SK-N-SH (cell line): ENCODE measurements around the gene C5orf63. TPM values are rescaled to one million over a fixed set of nuclear protein-coding genes. Genes with fewer than 3 reads are reported as not detected.

ENCODE experiments used
- CTCF ChIA-PET: fragments of 300-600, 350-600 bp; formaldehyde crosslinking; extraction: SDS; loops from one replicate; lab custom pipeline; 2021; lab: Yijun Ruan, JAX
- POLR2A ChIA-PET: fragments of 350-600 bp; sonication (Branson Sonifier 250); formaldehyde crosslinking; extraction: SDS; loops from one replicate; lab custom pipeline; 2020; ENCODE audit warnings: antibody characterized with exemption, inconsistent platforms; lab: Yijun Ruan, JAX
- DNase-seq: peaks from one replicate; pipeline ENCODE4 v3.0.0; 2012
- H2AFZ ChIP-seq: fragments of 200-600 bp; sonication (generic); 2 replicates; pipeline ENCODE4 v1.8.1; 2016; ENCODE audit warnings: antibody characterized with exemption, mild to moderate bottlenecking, low read depth
- H3F3A ChIP-seq: fragments of 200-600 bp; sonication (generic); replicated peaks from 2 replicates; pipeline ENCODE3; 2016; ENCODE audit warnings: antibody characterized with exemption, mild to moderate bottlenecking; ENCODE audit not compliant: insufficient read depth
- H3K27ac ChIP-seq, 2 experiments: fragments of 200-500 bp in 1 of 2; fragments of 200-600 bp in 1 of 2; sonication (Bioruptor generic) in 1 of 2; sonication (generic), shearing (Covaris generic) in 1 of 2; 2 replicates each; pipeline versions ENCODE4 v1.5.1 to v1.6.1; 2014 to 2016; ENCODE audit warnings: low read depth in 2 of 2, inconsistent platforms in 1 of 2, low read length in 1 of 2, mild to moderate bottlenecking in 1 of 2, mixed read lengths in 1 of 2
- H3K27me3 ChIP-seq: fragments of 200-600 bp; sonication (generic), shearing (Covaris generic); 2 replicates; pipeline ENCODE4 v1.6.1; 2016; ENCODE audit warnings: mixed run types; ENCODE audit not compliant: insufficient read depth
- H3K36me3 ChIP-seq, 2 experiments: fragments of 200-500 bp in 1 of 2; fragments of 200-600 bp in 1 of 2; sonication (Bioruptor generic) in 1 of 2; sonication (generic) in 1 of 2; replicated peaks in 1 of 2; 2 replicates each; pipeline versions ENCODE3 to v1.5.1; 2014 to 2016; ENCODE audit warnings: low read length in 1 of 2, mild to moderate bottlenecking in 1 of 2; ENCODE audit not compliant: insufficient read depth in 2 of 2, control insufficient read depth in 1 of 2
- H3K4me1 ChIP-seq, 2 experiments: fragments of 200-500 bp in 1 of 2; fragments of 200-600 bp in 1 of 2; sonication (Bioruptor generic) in 1 of 2; sonication (generic), shearing (Covaris generic) in 1 of 2; 2 replicates each; pipeline versions ENCODE4 v1.5.1 to v1.6.1; 2014 to 2016; ENCODE audit warnings: low read depth in 1 of 2, low read length in 1 of 2, mixed run types in 1 of 2; ENCODE audit not compliant: insufficient read depth in 2 of 2, control insufficient read depth in 1 of 2
- H3K4me2 ChIP-seq: fragments of 200-600 bp; sonication (generic), shearing (Covaris generic); 2 replicates; pipeline ENCODE4 v1.6.1; 2017; ENCODE audit warnings: mixed run types
- H3K4me3 ChIP-seq, 2 experiments: fragments of 200-500 bp in 1 of 2; fragments of 200-600 bp in 1 of 2; sonication (Bioruptor generic) in 1 of 2; sonication (generic), shearing (Covaris generic) in 1 of 2; 2 replicates each; pipeline versions ENCODE4 v1.5.1 to v1.8.1; 2014 to 2016; ENCODE audit warnings: low read depth in 2 of 2, inconsistent platforms in 1 of 2, low read length in 1 of 2, mild to moderate bottlenecking in 1 of 2, mixed read lengths in 1 of 2, moderate library complexity in 1 of 2
- H3K79me2 ChIP-seq: fragments of 200-600 bp; sonication (generic); 2 replicates; pipeline ENCODE4 v1.8.1; 2017; ENCODE audit warnings: mild to moderate bottlenecking; ENCODE audit not compliant: insufficient read depth
- H3K9ac ChIP-seq: fragments of 200-600 bp; sonication (generic); 2 replicates; pipeline ENCODE4 v1.6.1; 2017; ENCODE audit warnings: mixed run types
- H3K9me2 ChIP-seq: fragments of 200-600 bp; sonication (generic); 2 replicates; pipeline ENCODE4 v1.6.1; 2017; ENCODE audit warnings: mixed run types
- H3K9me3 ChIP-seq: fragments of 200-600 bp; sonication (generic); 2 replicates; pipeline ENCODE4 v1.6.1; 2017; ENCODE audit warnings: mixed run types, mild to moderate bottlenecking, moderate library complexity
- H4K20me1 ChIP-seq: fragments of 200-600 bp; sonication (generic); 2 replicates; pipeline ENCODE4 v1.6.1; 2017; ENCODE audit warnings: mild to moderate bottlenecking, mixed run types; ENCODE audit not compliant: insufficient read depth
- CHD2 ChIP-seq: fragments of 150-350 bp; IDR thresholded peaks from 2 replicates; pipeline ENCODE4 v1.6.1; 2018; ENCODE audit warnings: low read length; ENCODE audit not compliant: partially characterized antibody
- ELF1 ChIP-seq: IDR thresholded peaks from 2 replicates; pipeline ENCODE4 v1.4.0; 2012
- EP300 ChIP-seq, 2 experiments: IDR thresholded peaks; 2 replicates each; pipeline versions ENCODE4 v1.4.0 to v1.6.1; 2012; ENCODE audit warnings: borderline replicate concordance in 1 of 2, low read depth in 1 of 2, low read length in 1 of 2
- FOSL2 ChIP-seq: IDR thresholded peaks from 2 replicates; pipeline ENCODE4 v1.4.0; 2012; ENCODE audit warnings: low read depth, mild to moderate bottlenecking, moderate library complexity, borderline replicate concordance
- JUND ChIP-seq: IDR thresholded peaks from 2 replicates; pipeline ENCODE4 v1.4.0; 2012
- NFIC ChIP-seq: IDR thresholded peaks from 2 replicates; pipeline ENCODE4 v1.4.0; 2012; ENCODE audit warnings: borderline replicate concordance
- NRF1 ChIP-seq: IDR thresholded peaks from 2 replicates; pipeline ENCODE4 v1.6.1; 2012; ENCODE audit warnings: low read depth, mild to moderate bottlenecking, low read length
- RAD21 ChIP-seq: IDR thresholded peaks from 2 replicates; pipeline ENCODE4 v1.6.1; 2012; ENCODE audit warnings: mild to moderate bottlenecking, low read length
- TCF12 ChIP-seq: IDR thresholded peaks from 2 replicates; pipeline ENCODE4 v1.4.0; 2012
- TEAD4 ChIP-seq: IDR thresholded peaks from 2 replicates; pipeline ENCODE4 v1.4.0; 2012; ENCODE audit warnings: mild to moderate bottlenecking, borderline replicate concordance; ENCODE audit not compliant: insufficient read depth
- YY1 ChIP-seq: IDR thresholded peaks from 2 replicates; pipeline ENCODE4 v1.4.0; 2012; ENCODE audit warnings: low read depth, mild to moderate bottlenecking
- WGBS: methylation state at CpG from one replicate; pipeline ENCODE4 v1.1.6; 2017; ENCODE audit warnings: low lambda C conversion rate; 5-methylcytosine and 5-hydroxymethylcytosine counted together
- polyA plus RNA-seq, 3 experiments: library from polyadenylated mRNA; depleted of rRNA; stranded (reverse); fragments of >200 nt; gene quantifications; 2 replicates each; pipeline ENCODE4 v1.2.3, GENCODE V29; 2012
- TF ChIP-seq, protein P1 (sequence below): IDR thresholded peaks from 2 replicates; pipeline ENCODE4 v1.4.0; 2012; ENCODE audit warnings: low read depth
- TF ChIP-seq, protein P2 (sequence below): fragments of 150-350 bp; IDR thresholded peaks from 2 replicates; pipeline ENCODE4 v1.6.1; 2017; ENCODE audit warnings: antibody characterized with exemption, low read length, low read depth, borderline replicate concordance
- TF ChIP-seq, protein P3 (sequence below): fragments of 150-350 bp; IDR thresholded peaks from 2 replicates; pipeline ENCODE4 v1.6.1; 2016; ENCODE audit warnings: mild to moderate bottlenecking, low read depth, low read length
- TF ChIP-seq, protein P4 (sequence below): IDR thresholded peaks from 2 replicates; pipeline ENCODE4; 2012
- TF ChIP-seq, protein P5 (sequence below): IDR thresholded peaks from 2 replicates; pipeline ENCODE4 v1.6.1; 2012; ENCODE audit warnings: mild to moderate bottlenecking, low read depth, low read length, moderate library complexity
- TF ChIP-seq, protein P6 (sequence below): IDR thresholded peaks from 2 replicates; pipeline ENCODE4 v1.4.0; 2012; ENCODE audit warnings: low read depth, borderline replicate concordance

C5orf63 gene
- polyA plus RNA-seq, 1 of the 3 experiments (the other 2 are of a cell fraction), result 3.6 TPM

DNA sequence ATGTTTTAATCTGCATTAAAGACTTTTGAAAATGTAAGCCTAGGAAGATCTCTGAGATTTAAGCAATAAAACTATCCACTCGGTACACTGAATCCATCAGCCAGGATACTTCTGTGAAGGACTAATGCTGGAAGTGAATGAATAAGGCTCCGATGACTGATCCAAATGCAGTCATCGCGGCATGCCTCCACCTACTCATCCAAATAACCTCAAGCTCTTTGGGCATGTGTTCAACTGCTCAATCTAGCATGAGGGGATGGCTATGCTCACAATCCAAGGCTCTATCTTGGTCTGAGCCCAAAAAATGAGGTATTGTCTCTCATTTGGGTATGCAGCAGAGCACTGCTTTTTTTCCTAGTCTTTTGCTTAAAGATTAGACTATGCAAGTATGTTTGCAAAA, 62.1 kb downstream of the C5orf63 start:
- H2AFZ ChIP-seq, result no peak overlapping the region
- peak overlapping the region in 1 of 2 experiments; percentile 63; a peak in 2 of 4 replicates for H3K27ac ChIP-seq
- DNase-seq, result no peak
- peaks cover 41% of the 10 kb centered on the region for H3F3A ChIP-seq
- no peaks in the 10 kb centered on the region for H3K9me3 ChIP-seq
- no peaks in the 10 kb centered on the region for H3K9me2 ChIP-seq
- H3K79me2 ChIP-seq, result peaks cover 66% of the 10 kb centered on the region
- TF ChIP-seq FOSL2, result peak; percentile 77
- TF ChIP-seq, protein P1, sequence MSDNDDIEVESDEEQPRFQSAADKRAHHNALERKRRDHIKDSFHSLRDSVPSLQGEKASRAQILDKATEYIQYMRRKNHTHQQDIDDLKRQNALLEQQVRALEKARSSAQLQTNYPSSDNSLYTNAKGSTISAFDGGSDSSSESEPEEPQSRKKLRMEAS, result peak; percentile 95
- TF ChIP-seq, protein P2, sequence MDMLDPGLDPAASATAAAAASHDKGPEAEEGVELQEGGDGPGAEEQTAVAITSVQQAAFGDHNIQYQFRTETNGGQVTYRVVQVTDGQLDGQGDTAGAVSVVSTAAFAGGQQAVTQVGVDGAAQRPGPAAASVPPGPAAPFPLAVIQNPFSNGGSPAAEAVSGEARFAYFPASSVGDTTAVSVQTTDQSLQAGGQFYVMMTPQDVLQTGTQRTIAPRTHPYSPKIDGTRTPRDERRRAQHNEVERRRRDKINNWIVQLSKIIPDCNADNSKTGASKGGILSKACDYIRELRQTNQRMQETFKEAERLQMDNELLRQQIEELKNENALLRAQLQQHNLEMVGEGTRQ, result no peak
- peak; percentile 71 for TF ChIP-seq JUND
- peak; percentile 64; the same call in 1 of the 2 replicates for TF ChIP-seq TEAD4
- no peak for TF ChIP-seq CHD2
- peak; percentile 92 for TF ChIP-seq NFIC
- no peak for TF ChIP-seq RAD21
- TF ChIP-seq EP300 (IDR thresholded peaks at IDR 0.05; ENCODE audit: borderline replicate concordance in 1 of 2, low read depth in 1 of 2, low read length in 1 of 2), result peak in 1 of 2 experiments; percentile 76; a peak in 2 of 4 replicates
- TF ChIP-seq, protein P3, sequence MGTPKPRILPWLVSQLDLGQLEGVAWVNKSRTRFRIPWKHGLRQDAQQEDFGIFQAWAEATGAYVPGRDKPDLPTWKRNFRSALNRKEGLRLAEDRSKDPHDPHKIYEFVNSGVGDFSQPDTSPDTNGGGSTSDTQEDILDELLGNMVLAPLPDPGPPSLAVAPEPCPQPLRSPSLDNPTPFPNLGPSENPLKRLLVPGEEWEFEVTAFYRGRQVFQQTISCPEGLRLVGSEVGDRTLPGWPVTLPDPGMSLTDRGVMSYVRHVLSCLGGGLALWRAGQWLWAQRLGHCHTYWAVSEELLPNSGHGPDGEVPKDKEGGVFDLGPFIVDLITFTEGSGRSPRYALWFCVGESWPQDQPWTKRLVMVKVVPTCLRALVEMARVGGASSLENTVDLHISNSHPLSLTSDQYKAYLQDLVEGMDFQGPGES, result no peak
- TF ChIP-seq TCF12, result peak; percentile 80
- no peak for TF ChIP-seq NRF1
- TF ChIP-seq, protein P4, sequence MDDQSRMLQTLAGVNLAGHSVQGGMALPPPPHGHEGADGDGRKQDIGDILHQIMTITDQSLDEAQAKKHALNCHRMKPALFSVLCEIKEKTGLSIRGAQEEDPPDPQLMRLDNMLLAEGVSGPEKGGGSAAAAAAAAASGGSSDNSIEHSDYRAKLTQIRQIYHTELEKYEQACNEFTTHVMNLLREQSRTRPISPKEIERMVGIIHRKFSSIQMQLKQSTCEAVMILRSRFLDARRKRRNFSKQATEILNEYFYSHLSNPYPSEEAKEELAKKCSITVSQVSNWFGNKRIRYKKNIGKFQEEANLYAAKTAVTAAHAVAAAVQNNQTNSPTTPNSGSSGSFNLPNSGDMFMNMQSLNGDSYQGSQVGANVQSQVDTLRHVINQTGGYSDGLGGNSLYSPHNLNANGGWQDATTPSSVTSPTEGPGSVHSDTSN, result peak; percentile 79
- peaks cover 2 to 33% of the 10 kb centered on the region in 2 experiments; a peak in 3 of 4 replicates for H3K4me1 ChIP-seq
- H3K4me3 ChIP-seq, result no peak overlapping the region
- WGBS, result 29% methylated on average over 4 of the region's 4 CpGs
- ChIA-PET POLR2A (no interaction called here), CTCF (no interaction called here)
- H3K4me2 ChIP-seq, result peak overlapping the region; percentile 53
- no peaks in the 10 kb centered on the region for H3K36me3 ChIP-seq
- no peak overlapping the region; the same call in 1 of the 2 replicates for H3K9ac ChIP-seq
- no peaks in the 10 kb centered on the region for H3K27me3 ChIP-seq
- no peaks in the 10 kb centered on the region for H4K20me1 ChIP-seq

DNA sequence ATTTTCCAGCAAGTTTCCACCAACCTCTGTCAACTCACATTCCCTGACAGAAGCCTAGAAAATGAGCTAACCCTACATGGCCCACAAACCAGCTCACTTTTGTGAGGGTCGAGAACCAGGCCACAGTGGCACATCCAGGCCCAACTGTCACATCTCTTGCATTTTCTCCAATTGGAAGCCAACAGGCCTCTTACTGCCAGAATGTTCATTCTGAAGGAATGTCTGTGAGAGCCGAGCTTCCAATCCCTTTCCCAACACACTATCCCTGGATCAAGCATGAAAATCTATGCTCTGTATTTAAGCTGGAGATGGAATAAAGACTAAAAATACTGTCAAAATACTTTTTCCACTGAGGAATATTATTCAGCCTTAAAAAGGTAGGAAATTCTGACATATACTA, 62.9 kb downstream of the C5orf63 start:
- H3K4me1 ChIP-seq, result peaks cover 2 to 33% of the 10 kb centered on the region in 2 experiments; a peak in 3 of 4 replicates
- H3K9me2 ChIP-seq, result no peaks in the 10 kb centered on the region
- no peaks in the 10 kb centered on the region for H3K9me3 ChIP-seq
- H3K79me2 ChIP-seq, result peaks cover 60% of the 10 kb centered on the region
- no peak overlapping the region for H3K4me3 ChIP-seq
- no peaks in the 10 kb centered on the region for H4K20me1 ChIP-seq
- peaks cover 36% of the 10 kb centered on the region for H3F3A ChIP-seq
- TF ChIP-seq JUND (no peak), ELF1 (no peak), TCF12 (no peak), EP300 (IDR thresholded peaks at IDR 0.05; ENCODE audit: borderline replicate concordance in 1 of 2, low read depth in 1 of 2, low read length in 1 of 2) (no peak), YY1 (no peak)
- TF ChIP-seq, protein P5, sequence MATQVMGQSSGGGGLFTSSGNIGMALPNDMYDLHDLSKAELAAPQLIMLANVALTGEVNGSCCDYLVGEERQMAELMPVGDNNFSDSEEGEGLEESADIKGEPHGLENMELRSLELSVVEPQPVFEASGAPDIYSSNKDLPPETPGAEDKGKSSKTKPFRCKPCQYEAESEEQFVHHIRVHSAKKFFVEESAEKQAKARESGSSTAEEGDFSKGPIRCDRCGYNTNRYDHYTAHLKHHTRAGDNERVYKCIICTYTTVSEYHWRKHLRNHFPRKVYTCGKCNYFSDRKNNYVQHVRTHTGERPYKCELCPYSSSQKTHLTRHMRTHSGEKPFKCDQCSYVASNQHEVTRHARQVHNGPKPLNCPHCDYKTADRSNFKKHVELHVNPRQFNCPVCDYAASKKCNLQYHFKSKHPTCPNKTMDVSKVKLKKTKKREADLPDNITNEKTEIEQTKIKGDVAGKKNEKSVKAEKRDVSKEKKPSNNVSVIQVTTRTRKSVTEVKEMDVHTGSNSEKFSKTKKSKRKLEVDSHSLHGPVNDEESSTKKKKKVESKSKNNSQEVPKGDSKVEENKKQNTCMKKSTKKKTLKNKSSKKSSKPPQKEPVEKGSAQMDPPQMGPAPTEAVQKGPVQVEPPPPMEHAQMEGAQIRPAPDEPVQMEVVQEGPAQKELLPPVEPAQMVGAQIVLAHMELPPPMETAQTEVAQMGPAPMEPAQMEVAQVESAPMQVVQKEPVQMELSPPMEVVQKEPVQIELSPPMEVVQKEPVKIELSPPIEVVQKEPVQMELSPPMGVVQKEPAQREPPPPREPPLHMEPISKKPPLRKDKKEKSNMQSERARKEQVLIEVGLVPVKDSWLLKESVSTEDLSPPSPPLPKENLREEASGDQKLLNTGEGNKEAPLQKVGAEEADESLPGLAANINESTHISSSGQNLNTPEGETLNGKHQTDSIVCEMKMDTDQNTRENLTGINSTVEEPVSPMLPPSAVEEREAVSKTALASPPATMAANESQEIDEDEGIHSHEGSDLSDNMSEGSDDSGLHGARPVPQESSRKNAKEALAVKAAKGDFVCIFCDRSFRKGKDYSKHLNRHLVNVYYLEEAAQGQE, result no peak
- TF ChIP-seq, protein P6, sequence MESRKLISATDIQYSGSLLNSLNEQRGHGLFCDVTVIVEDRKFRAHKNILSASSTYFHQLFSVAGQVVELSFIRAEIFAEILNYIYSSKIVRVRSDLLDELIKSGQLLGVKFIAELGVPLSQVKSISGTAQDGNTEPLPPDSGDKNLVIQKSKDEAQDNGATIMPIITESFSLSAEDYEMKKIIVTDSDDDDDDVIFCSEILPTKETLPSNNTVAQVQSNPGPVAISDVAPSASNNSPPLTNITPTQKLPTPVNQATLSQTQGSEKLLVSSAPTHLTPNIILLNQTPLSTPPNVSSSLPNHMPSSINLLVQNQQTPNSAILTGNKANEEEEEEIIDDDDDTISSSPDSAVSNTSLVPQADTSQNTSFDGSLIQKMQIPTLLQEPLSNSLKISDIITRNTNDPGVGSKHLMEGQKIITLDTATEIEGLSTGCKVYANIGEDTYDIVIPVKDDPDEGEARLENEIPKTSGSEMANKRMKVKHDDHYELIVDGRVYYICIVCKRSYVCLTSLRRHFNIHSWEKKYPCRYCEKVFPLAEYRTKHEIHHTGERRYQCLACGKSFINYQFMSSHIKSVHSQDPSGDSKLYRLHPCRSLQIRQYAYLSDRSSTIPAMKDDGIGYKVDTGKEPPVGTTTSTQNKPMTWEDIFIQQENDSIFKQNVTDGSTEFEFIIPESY, result no peak
- peak overlapping the region in 1 of 2 experiments; percentile 63; a peak in 2 of 4 replicates for H3K27ac ChIP-seq
- peak overlapping the region; percentile 15; the same call in 1 of the 2 replicates for H3K9ac ChIP-seq
- H2AFZ ChIP-seq, result no peak overlapping the region
- DNase-seq, result no peak
- peak overlapping the region; percentile 53; the same call in 1 of the 2 replicates for H3K4me2 ChIP-seq
- H3K27me3 ChIP-seq, result no peaks in the 10 kb centered on the region
- ChIA-PET POLR2A (no interaction called here), CTCF (no interaction called here)
- 78% methylated on average over 2 of the region's 2 CpGs for WGBS
- H3K36me3 ChIP-seq, result no peaks in the 10 kb centered on the region
